ENCODE data around the gene FOXA3. TPM values are rescaled to one million over a fixed set of nuclear protein-coding genes. Genes with fewer than 3 reads are reported as not detected.

FOXA3 gene
- total RNA-seq, 2 donors from 2014 or later = 31.5 to 53.7 TPM

DNA sequence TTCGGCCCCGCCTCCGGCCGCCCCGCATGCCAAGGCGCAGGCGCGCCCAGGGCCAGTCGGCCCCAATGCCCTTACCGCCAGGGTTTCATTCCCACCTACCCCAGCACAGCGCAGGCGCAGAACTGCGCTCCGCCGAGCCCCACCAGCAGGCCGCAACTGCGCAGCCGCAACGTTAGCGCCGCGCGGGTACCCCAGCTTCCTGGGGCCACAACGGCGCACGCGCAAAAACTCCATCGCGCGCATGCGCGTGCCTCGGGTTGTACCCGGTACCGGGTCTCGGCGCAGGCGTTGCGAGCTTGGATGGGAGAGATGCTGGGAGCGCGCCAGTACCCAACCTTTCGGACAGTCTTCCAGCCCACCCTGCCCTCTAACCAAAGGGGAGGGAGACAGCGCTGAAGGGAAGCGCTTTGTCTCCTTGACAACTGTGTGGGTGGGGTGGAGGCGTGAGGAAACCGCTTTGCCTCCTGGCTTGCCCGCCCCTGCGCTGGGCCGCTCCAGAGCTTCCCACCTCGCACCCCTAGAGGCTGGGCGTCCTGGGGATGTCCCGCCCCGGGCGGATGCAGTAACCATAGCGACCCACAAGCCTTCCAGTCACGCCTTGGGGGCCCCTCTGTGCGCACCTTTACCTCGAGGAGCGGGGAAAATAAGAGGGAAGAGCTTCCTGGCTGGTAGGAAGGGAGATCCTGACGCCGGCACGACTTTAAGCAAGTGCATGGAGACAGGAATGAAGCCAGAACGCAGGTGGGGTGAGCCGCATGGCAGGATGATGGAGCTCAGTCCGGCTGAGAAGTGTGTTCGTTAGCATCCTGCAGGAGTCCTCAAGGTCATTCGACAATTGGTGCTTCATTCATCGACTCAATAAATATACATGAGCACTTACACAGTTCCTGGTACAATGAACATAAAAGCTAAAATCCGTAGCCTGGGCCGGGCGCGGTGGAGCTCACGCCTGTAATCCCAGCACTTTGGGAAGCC, 38.8 kb downstream of the FOXA3 start:
- intact Hi-C loops (cut with DNase I, micrococcal nuclease) = no loop called here
- peak; percentile 92 for ATAC-seq

DNA sequence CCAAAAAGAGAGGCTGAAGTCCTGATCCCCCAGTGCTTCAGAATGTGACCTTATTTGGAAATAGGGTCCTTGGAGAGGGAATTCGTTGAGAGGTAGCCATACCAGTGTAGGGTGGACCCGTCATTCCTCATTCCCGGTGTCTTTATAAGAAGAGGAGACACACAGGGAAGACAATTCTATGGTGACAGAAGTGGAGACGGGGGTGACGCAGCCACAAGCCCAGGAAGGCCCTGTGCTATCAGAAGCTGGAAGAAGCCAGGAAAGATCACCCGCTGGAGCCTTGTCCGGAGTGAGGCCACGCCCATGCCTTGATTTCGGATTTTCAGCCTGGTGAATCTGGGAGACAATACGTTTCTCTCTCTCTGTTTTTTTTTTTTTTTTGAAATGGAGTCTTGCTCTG, 40.9 kb downstream of the FOXA3 start:
- DNase-seq (no peak), ATAC-seq (no peak)
- intact Hi-C loops (cut with DNase I, micrococcal nuclease) = no loop called here

More for the DNA sequence above, 38.8 kb downstream of the FOXA3 start:
- peak; percentile 97 to 99 for DNase-seq

DNA sequence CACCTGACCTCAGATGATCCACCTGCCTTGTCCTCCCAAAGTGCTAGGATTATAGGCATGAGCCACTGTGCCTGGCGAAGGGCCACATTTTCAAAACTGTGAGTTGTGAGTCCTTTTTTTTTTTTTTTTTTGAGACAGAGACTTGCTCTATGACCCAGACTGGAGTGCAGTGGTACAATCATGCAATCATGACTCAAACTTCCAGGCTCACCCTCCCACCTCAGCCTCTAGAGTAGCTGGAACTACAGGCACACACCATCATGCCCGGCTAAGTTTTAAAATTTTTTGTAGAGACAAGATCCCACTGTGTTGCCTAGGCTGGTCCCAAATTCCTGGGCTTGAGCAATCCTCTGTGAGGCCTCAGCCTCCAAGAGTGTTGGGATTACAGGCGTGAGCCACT, 42.1 kb downstream of the FOXA3 start:
- ATAC-seq = no peak
- intact Hi-C loops (cut with DNase I, micrococcal nuclease) = no loop called here
- DNase-seq = no peak

DNA sequence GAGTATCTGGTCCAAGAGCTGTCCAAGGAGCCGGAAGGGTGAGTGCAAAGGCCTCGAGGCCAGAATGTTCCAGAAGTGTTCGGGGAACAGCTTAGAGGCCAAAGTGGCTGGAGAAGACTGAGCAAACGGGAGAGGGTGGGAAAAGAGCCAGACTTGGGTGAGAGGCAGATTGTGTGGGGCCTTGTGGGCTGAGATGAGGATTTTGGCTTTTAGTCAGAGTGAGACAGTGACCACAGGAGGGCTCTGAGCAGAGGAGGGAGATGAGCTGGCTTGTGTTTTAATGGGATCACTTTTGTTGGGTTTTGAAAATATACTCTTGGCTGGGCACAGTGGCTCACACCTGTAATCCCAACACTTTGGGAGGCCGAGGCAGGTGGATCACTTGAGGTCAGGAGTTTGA, 44.8 kb downstream of the FOXA3 start:
- ATAC-seq = no peak
- intact Hi-C loops (cut with DNase I, micrococcal nuclease) = no loop called here
- DNase-seq = no peak

DNA sequence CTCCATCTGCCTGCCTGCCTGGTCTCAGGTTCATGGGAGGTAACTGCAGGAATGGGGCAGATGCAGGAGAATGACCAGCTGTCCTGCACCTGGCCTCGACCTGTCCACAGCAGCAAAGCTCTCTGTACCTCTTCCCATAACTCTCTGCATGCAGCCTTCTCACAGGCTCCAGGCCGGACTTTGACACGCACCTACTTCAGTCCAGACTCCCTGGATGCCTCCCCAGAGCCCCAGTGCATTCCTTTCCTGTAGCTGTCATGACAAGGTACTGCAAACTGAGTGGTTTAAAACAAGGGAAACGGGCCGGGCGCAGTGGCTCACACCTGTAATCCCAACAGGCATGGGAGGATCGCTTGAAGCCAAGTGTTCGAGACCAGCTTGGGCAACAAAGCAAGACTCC, 47.2 kb downstream of the FOXA3 start:
- ATAC-seq (no peak), DNase-seq (no peak)
- intact Hi-C loops (cut with DNase I, micrococcal nuclease) = no loop called here

DNA sequence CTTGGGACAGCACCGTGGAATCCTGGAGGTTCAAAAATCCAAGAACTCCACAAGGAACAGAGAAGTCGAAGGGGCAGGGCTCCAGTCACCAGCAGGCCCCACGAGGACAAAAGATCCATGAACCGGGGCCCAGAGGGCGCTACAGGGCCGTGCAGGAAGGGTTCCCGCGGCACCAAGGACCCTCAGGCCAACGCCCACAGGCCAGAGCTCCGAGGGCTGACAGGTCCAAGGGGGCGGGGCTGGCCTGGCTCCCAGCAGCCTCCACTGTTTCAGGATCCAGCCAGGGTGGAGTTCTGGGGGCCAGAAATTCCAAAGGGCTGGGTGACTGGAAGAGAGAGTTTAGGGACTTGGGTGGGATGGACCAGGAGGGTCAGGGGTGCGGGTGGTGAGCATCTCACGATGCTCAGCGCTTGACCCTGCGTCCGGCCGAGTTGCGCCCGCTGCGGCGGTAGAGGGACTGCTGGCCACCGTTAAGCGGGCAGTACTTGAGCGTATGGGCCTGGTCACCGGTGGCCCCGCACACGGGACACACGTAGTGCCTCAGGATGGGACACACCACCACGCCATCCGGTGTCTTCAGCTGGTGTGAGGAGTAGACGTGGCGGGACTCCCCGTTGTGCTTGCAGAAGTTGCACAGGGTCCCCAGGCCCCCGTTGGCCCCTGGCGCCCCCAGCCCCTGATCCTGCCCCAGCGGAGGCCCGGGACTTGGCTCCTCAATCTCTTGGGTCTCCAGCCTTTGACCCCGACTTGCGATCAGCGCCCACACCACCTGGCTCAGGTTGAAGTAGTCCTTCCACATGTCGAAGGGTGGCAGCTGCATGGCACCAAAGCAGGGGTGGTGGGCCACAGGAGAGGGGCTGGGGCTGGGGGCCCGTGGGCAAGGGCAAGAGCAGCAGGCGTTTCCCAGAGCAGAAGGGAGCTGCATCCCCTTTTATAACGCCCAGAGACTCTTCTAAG, 50.0 kb downstream of the FOXA3 start, which contains the start of gene NANOS2:
NANOS2 (minus strand) TSS at position 905 of the 957 bp plus-strand sequence; CDS start at position 820, 85 bp downstream.
- ATAC-seq (no peak), DNase-seq (no peak)
- intact Hi-C loops (cut with DNase I, micrococcal nuclease) = no loop called here

DNA sequence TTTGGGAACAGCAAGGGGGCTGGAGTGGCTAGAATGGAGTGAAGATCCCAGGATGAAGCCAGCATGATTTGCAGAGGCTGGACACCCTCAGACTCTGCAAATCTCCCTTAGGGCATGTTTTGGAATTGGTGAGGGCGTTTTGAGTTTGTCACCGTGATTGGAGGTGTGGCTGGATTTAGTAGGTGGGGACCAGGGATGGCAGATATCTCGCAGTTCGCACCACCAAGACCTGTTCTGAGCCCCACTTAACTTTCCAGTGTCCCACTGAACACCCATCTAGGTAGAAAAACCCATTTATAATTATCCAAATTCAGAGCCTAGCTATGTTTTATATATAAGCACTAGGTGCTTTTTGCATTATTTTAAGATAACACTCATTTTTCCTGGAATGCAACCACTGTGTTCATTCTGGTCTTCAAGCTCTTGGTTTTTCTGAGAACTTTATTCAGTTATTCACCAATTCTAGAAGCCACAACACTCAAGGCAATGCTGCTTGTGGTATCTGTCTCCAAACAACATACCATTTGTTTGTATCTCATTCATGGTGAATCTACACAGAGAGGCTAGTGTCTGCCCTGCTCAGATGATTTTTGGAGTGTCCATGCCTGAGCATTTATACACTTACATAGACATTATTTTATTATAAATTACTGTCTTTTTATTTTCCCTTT, 53.4 kb downstream of the FOXA3 start:
- ATAC-seq (no peak), DNase-seq (no peak)
- intact Hi-C loops (cut with DNase I, micrococcal nuclease) = no loop called here

DNA sequence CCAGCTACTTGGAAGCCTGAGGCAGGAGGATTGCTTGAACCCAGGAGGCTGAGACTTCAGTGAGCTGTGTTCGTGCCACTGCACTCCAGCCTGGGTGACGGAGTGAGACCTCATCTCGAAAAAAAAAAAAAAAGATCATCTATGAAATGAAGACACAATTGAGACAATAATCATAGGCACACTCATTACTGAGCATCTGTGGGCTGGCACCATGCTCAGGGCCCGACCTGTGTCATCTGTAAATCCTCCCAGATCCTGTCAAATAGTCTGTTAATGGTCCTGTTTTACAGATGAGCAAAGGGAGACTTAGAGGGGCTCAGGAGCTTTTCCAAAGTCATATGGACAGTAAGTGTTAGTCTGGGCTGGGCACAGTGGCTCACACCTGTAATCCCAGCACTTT, 54.6 kb downstream of the FOXA3 start:
- intact Hi-C loops (cut with DNase I, micrococcal nuclease) = no loop called here
- DNase-seq (no peak), ATAC-seq (no peak)

DNA sequence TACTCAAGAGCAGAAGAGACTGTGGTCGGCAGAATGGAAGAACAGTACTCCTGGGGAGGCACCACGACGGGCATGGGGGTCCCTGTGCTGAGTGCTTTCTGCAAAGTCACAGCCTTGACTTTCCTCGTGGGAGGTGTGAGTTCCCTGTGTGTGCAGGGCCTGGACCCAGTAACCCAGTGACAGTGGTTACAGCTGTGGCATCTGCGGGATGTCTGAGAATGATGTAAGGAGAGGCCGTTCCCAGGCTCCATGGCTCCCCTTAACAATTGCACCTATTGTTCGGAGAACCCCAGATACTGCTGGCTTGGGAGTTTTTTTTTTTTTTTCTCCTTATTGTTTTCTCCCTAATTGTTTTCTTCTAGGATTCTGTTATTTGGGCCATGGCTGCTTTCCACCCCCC, 55.6 kb downstream of the FOXA3 start:
- intact Hi-C loops (cut with DNase I, micrococcal nuclease) = no loop called here
- DNase-seq (no peak), ATAC-seq (no peak)

DNA sequence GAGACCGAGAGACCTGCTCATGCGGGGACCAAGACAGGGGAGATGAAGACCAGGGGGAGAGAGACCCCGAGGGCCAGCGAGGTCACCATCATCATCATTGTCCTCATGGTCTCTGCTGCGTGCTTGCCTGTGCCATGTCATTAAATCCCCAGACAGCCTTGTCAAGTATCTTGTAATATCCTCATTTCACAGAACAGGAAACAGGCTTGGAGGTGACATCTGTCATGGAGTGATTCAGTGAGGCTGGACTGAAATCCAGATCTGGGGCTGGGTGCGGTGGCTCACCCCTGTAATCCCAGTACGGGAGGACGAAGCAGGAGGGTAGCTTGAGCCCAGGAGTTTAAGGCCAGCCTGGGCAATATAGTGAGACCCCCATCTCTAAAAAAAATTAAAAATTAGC, 56.3 kb downstream of the FOXA3 start:
- intact Hi-C loops (cut with DNase I, micrococcal nuclease) = no loop called here
- DNase-seq (no peak), ATAC-seq (no peak)

DNA sequence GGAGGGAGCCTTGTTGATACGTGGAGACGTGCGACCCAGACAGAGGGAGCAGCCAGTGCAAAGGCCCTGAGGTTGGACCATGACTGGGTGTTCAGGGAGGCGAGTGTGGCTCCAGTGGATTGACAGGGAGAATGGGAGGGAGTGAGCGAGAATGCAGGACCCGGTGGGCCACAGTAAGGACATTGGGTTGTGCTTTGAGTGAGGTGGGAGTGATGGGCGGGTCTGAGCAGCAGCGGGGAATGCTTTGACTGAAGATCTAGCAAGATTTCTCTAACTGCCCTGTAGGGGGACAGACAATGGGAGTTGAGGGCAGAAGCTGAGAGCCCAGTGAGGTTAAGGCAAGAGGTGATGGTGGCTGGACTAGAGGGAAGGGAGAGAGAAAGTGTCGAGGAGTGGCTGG, 58.2 kb downstream of the FOXA3 start:
- no peak for ATAC-seq
- intact Hi-C loops (cut with DNase I, micrococcal nuclease) = no loop called here

More for the DNA sequence above, 58.2 kb downstream of the FOXA3 start:
- DNase-seq = no peak

Other genes starting within 250 kb of the FOXA3 start
- 100 to 1,000 TPM; 105 TPM for gene EML2, start 224.9 kb upstream of the FOXA3 start, total RNA-seq
- gene GIPR, start 196.1 kb upstream of the FOXA3 start, total RNA-seq = 10 to 100 TPM; 21.2 to 22.6 TPM
- gene SNRPD2, start 172.4 kb upstream of the FOXA3 start, total RNA-seq = 100 to 1,000 TPM; 205 to 223 TPM
- 10 to 100 TPM in 1 of 2 donors, 1 to 10 TPM in 1; 10.0 to 10.3 TPM for gene QPCTL, start 171.7 kb upstream of the FOXA3 start, total RNA-seq
- gene FBXO46, start 133.4 kb upstream of the FOXA3 start, total RNA-seq = 10 to 100 TPM; 27.3 to 28.0 TPM
- gene MEIOSIN, start 130.9 kb upstream of the FOXA3 start, total RNA-seq = not detected
- 10 to 100 TPM in 1 of 2 donors, 1 to 10 TPM in 1; 9.2 to 12.6 TPM for gene SIX5, start 95.1 kb upstream of the FOXA3 start, total RNA-seq
- 10 to 100 TPM; 28.4 to 38.2 TPM for gene DMPK, start 81.8 kb upstream of the FOXA3 start, total RNA-seq
- gene DMWD, start 71.5 kb upstream of the FOXA3 start, total RNA-seq = 10 to 100 TPM; 29.7 to 38.7 TPM
- under 1 TPM; 0.14 to 0.27 TPM for gene RSPH6A, start 49.0 kb upstream of the FOXA3 start, total RNA-seq
- gene SYMPK, start 1.2 kb upstream of the FOXA3 start, total RNA-seq = 10 to 100 TPM; 53.8 to 62.7 TPM
- 10 to 100 TPM; 22.8 to 25.0 TPM for gene IRF2BP1, start 21.8 kb downstream of the FOXA3 start, total RNA-seq
- 10 to 100 TPM; 10.4 to 11.9 TPM for gene MYPOP, start 38.3 kb downstream of the FOXA3 start, total RNA-seq
- gene NANOS2, start 50.5 kb downstream of the FOXA3 start, total RNA-seq = not detected
- gene NOVA2, start 109.5 kb downstream of the FOXA3 start, total RNA-seq = 1 to 10 TPM in 1 of 2 donors, under 1 TPM in 1; 0.79 to 1.2 TPM
- gene CCDC61, start 131.1 kb downstream of the FOXA3 start, total RNA-seq = 10 to 100 TPM; 16.4 to 20.6 TPM
- gene PGLYRP1, start 158.7 kb downstream of the FOXA3 start, total RNA-seq = not detected
- gene IGFL4, start 176.7 kb downstream of the FOXA3 start, total RNA-seq = not detected